ENCODE measurements around the gene ZNF423.

ZNF423 gene

DNA sequence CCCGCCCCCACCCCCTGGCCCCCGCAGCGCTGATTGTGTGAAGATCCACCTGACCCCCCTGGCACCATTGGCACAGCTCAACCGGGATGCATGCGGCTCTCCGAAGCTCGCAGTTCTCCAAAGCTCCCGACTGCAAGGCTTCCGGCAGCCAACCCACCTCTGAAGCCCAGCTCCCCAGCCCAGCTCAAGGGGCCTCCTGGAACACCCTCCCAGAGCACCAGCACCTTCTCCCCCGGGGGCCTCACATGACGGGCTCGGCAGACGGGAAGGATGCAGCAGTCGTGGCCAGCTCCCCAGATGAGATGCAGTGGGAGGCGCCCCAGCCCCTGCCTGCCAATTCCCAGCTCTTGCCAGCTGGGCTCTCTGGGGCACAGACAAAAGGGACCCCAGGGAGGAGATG lies 215.3 kb downstream of the ZNF423 start:
- no peak for DNase-seq (ENCODE audit: low spot score)

DNA sequence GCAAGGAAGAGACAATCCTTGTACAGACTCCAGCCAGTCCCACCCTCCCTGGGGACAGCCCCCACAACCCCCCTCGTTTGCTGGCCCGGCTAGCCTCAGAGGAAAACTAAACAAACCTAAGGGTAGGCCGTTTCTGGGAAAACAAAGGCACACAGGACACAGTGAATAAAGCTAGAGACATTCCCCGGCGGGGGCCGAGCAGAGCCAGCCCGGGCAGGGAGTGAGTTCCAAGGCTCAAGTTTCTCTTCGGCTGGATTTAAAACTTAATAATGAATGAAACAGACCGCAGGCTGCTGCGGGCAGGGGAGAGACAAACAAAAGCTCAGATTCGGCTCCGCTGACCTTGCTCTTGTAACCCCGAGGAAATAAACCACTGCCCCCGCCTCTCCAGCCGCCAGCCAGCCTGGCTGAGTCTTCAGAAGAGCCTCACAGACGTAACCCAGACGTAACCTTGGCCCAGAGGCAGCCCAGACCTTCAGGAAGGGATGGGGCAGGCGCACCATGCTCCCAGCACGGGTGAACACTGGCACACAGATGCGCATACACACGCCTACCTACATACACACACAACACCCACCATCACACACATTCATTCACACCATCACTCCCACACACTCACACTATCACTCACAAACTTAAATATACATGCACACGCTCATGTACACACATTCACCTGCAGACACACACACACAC lies 216.0 kb downstream of the ZNF423 start:
- DNase-seq (ENCODE audit: low spot score) = no peak

DNA sequence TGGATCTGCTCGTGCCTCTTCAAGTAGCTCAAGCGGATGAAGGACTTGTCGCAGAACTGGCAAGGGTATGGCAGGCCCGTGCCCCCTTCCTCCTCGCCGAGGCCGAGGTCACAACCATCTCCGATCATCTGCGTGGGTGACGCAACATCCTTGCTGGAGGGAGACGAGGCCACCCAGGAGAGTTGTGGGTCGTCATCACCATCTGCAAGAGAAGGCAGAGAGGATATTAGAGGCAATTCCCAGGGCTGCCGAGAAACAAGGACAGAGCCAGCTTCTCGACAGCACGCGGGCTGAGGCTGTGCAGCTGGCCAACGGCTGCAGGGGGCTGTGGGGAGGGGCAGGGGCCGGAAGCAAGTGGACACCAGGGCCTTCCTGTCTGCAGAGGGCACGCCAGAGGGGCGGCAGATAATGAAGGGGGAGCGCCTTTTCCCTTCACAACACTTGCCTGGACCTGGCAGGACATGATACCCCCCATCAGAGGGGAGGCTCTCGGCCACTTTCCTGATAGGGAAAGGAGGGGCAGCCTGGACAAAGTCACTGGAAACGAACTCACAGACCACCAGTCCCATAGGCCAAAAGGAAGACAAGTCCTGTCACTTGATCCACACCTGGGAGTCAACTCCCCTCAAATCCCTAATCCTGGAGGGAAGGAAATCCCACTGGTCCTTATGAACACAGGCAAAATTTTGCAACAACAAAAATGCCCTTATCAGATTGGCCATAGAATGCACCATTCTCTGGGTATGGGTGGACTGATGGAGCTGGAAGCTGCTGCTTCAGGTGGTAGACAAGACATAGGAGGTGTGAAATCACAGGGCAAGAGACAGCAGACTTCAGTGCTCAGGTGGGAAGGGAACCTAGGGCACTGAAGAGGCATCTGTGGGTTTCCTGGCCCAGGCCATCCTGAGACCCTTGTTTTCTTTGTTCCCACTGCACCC lies 217.0 kb downstream of the ZNF423 start:
- DNase-seq (ENCODE audit: low spot score) = no peak

DNA sequence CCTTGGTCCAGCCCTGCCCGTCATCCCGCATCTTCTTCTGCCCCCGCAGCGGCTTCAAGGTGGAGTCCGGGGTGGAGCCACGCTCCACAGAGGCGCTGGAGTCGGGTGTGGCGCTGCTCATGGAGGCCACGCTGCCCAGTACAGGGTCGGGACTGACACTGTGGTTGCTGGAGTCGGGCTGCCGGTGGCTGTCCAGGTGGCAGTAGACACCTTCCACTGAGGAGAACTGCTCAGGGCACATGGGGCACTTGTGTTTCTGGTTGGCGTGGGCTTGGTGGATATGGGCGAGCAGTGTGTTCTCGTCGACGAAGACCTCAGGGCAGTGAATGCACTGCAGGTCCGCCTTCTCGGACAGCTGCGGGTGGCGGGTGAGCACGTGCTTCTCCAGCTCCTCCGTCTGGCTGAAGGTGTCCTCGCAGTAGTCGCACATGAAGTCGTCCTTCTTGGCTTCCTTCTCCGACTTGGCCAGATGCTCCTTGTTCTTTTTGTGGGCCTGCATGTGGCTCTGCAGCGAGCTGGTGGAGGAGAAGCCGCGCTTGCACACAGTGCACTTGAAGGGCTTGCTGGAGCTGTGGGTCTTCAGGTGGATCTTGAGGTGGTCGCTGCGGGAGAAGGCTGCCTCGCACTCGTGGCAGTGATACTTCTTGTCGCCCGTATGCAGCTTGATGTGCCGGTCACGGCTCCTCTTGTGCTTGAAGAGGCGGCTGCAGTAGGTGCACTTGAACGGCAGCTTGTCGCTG lies 217.8 kb downstream of the ZNF423 start:
- no peak for DNase-seq (ENCODE audit: low spot score)

- DNase-seq (ENCODE audit: low spot score) = no peak
These were observed 218.4 kb downstream of the ZNF423 start for GRCh38 chr16:49637511-49637910.

DNA sequence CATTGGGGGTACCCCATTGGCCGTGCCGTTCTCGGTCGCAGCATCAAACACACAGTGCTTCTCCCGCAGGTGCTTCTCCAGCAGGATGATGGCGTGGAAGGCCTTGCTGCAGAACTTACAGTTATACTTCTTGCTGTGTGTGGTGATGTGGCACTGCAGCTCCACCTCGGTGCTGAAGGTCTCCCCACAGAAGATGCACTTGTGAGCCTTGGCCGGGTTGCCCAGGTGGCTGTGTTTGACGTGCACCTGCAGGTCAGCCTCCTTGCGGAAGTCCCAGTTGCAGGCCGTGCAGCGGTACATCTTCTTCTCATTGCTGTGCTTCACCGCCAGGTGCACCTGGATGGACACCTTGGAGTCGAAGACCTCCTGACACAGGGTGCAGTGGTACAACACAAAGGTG lies 219.3 kb downstream of the ZNF423 start:
- DNase-seq (ENCODE audit: low spot score) = no peak

GRCh38 chr16:49635591-49636581 lies 220.0 kb downstream of the ZNF423 start:
- DNase-seq (ENCODE audit: low spot score) = no peak

- no peak for DNase-seq (ENCODE audit: low spot score)
These were observed 220.9 kb downstream of the ZNF423 start for GRCh38 chr16:49635009-49635350.

GRCh38 chr16:49634235-49635008 lies 221.5 kb downstream of the ZNF423 start:
- DNase-seq (ENCODE audit: low spot score) = no peak

DNA sequence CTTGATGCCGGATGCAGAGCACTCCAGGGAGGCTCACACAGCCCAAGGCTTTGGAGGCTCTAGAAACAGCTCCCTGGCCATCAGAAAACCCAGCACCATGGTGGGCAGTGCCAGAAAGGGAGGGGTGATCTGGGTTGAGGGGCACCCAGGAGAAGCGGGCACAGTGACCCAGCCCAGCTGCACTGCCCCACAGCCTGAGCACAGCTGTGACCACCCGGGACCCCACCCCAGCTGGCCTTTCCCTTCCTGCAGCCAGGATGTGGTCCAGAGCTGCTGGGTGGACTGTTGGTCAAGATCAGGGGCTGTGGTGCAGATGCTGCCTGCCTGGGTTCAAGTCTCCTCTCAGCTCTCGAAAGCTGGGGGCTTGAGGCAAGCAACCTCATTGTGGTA lies 223.1 kb downstream of the ZNF423 start:
- DNase-seq (ENCODE audit: low spot score) = no peak

- DNase-seq (ENCODE audit: low spot score) = no peak
These were observed 223.7 kb downstream of the ZNF423 start for GRCh38 chr16:49632086-49632794.

DNA sequence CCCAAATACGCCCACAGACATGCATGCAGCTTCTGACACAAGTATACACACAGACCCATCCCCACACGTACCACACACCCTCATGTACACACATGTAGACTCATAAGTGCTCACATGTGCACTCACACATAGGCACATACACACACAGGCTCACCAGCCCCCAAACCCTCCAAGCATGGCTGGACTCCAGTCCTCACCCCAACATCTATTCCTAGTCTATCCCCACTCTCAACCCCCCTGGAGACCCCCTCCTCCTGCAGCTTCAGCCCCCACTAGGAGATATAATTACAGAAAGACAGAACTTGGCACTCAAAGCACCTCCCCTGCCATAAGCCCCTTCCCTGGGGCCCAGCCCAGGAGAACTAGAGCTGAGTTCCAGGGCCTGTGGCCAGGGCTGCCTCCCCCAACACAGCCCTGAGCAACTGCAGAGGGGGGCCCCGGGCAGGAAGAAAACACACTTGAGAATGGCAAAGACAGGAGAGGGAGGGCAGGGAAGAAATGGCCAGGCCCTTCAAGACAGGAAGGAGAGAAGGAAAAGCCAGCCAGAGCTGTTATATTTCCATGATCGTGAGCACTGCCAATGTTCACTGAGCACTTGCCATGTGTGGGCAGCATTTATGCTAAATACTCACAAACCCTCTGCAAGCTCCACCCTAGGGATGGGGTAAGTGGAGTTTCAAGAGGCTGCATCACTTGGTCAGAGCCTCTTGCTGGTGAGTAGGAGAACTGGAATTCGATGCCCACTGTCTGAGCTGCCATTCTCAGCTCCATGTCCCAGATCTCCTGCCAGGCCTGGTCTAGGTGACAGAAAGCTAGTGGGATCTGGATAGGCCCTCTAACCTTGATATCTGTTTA lies 224.5 kb downstream of the ZNF423 start:
- no peak for DNase-seq (ENCODE audit: low spot score)

GRCh38 chr16:49630783-49631182 lies 225.1 kb downstream of the ZNF423 start:
- no peak for DNase-seq (ENCODE audit: low spot score)

- DNase-seq (ENCODE audit: low spot score) = no peak
These were observed 226.1 kb downstream of the ZNF423 start for GRCh38 chr16:49629851-49630250.

GRCh38 chr16:49628148-49628547 lies 227.8 kb downstream of the ZNF423 start:
- no peak for DNase-seq (ENCODE audit: low spot score)

- no peak for DNase-seq (ENCODE audit: low spot score)
These were observed 230.4 kb downstream of the ZNF423 start for GRCh38 chr16:49625311-49626065.

GRCh38 chr16:49623501-49624266 lies 232.2 kb downstream of the ZNF423 start:
- no peak for DNase-seq (ENCODE audit: low spot score)

Data from HuH-7 (cell line).